ENCODE results near the gene BID.

- TF ChIP-seq, protein P1, sequence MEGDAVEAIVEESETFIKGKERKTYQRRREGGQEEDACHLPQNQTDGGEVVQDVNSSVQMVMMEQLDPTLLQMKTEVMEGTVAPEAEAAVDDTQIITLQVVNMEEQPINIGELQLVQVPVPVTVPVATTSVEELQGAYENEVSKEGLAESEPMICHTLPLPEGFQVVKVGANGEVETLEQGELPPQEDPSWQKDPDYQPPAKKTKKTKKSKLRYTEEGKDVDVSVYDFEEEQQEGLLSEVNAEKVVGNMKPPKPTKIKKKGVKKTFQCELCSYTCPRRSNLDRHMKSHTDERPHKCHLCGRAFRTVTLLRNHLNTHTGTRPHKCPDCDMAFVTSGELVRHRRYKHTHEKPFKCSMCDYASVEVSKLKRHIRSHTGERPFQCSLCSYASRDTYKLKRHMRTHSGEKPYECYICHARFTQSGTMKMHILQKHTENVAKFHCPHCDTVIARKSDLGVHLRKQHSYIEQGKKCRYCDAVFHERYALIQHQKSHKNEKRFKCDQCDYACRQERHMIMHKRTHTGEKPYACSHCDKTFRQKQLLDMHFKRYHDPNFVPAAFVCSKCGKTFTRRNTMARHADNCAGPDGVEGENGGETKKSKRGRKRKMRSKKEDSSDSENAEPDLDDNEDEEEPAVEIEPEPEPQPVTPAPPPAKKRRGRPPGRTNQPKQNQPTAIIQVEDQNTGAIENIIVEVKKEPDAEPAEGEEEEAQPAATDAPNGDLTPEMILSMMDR (IDR thresholded peaks at IDR 0.05), result no peak
- TF ChIP-seq NR1H2 (CRISPR knock-in tag; IDR thresholded peaks at IDR 0.05) (no peak), OVOL2 (CRISPR knock-in tag; IDR thresholded peaks at IDR 0.05; ENCODE audit: borderline replicate concordance) (no peak)
These were observed 4.6 kb downstream of the BID start for GRCh38 chr22:17769716-17770082.

All from WTC11 (cell line).